Urinary bladder (tissue), 2 donors: ENCODE data around the gene PDCD11. TPM values are rescaled to one million over a fixed set of nuclear protein-coding genes. Genes with fewer than 3 reads are reported as not detected.

Source experiments
- polyA plus RNA-seq: library from polyadenylated mRNA; stranded (reverse); fragments of 200-250 nt; gene quantifications from one replicate; pipeline ENCODE4 v1.2.3, GENCODE V29; 2013
- total RNA-seq: library from RNA; depleted of rRNA; stranded (reverse); fragments of >200 nt; gene quantifications from one replicate; pipeline ENCODE4 v1.2.3, GENCODE V29; 2014
- donor health status: healthy.

Gene PDCD11
- total and polyA plus RNA-seq, 2 donors, result 14.9 to 19.7 TPM

Other genes with a start within 250 kb of the PDCD11 start
- gene NT5C2, start 203.4 kb upstream of the PDCD11 start, total RNA-seq, result 162 TPM
- 51.5 TPM for gene NT5C2, start 203.4 kb upstream of the PDCD11 start, polyA plus RNA-seq
- not detected for gene RPEL1, start 150.7 kb upstream of the PDCD11 start, total RNA-seq
- 0.08 TPM for gene RPEL1, start 150.7 kb upstream of the PDCD11 start, polyA plus RNA-seq
- gene INA, start 119.5 kb upstream of the PDCD11 start, total RNA-seq, result 5.8 TPM
- gene INA, start 119.5 kb upstream of the PDCD11 start, polyA plus RNA-seq, result 2.4 TPM
- gene PCGF6, start 45.5 kb upstream of the PDCD11 start, total RNA-seq, result 14.9 TPM
- 10.1 TPM for gene PCGF6, start 45.5 kb upstream of the PDCD11 start, polyA plus RNA-seq
- 8.7 TPM for gene TAF5, start 28.6 kb upstream of the PDCD11 start, total RNA-seq
- 3.0 TPM for gene TAF5, start 28.6 kb upstream of the PDCD11 start, polyA plus RNA-seq
- gene ATP5MK, start 151 bp upstream of the PDCD11 start, total RNA-seq, result 231 TPM
- gene ATP5MK, start 151 bp upstream of the PDCD11 start, polyA plus RNA-seq, result 456 TPM
- 17.4 TPM for gene CALHM2, start 55.7 kb downstream of the PDCD11 start, total RNA-seq
- gene CALHM2, start 55.7 kb downstream of the PDCD11 start, polyA plus RNA-seq, result 68.5 TPM
- not detected for gene CALHM1, start 62.3 kb downstream of the PDCD11 start, total RNA-seq
- gene CALHM1, start 62.3 kb downstream of the PDCD11 start, polyA plus RNA-seq, result not detected
- not detected for gene CALHM3, start 82.6 kb downstream of the PDCD11 start, total RNA-seq
- gene CALHM3, start 82.6 kb downstream of the PDCD11 start, polyA plus RNA-seq, result not detected
- gene NEURL1, start 97.1 kb downstream of the PDCD11 start, total RNA-seq, result 5.2 TPM
- 27.8 TPM for gene NEURL1, start 97.1 kb downstream of the PDCD11 start, polyA plus RNA-seq